ENCODE data around the gene MAGI2. TPM values are rescaled to one million over a fixed set of nuclear protein-coding genes. Genes with fewer than 3 reads are reported as not detected.

Gene MAGI2
- total RNA-seq, 1 experiment from 2014 or later: 0.22 TPM

DNA sequence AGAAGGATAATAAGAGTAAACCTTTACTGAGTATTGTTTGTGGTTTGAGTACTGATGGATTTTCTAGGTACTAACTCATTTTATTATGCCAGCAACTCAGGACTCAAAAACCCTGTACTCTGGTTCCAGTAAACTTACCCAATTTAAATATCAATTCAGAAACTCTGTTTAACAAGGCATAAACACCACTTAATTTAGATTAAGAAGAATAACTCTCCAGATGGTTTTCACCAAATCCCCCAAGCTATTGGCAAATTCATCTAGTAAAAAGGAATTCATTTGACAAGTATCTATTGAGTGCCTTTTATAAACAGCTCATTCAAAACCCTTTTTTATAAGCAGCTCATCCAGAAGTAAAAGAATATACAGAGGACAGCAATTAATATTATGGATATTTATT lies 1082.5 kb downstream of the MAGI2 start (continued):
- TF ChIP-seq, protein P1, sequence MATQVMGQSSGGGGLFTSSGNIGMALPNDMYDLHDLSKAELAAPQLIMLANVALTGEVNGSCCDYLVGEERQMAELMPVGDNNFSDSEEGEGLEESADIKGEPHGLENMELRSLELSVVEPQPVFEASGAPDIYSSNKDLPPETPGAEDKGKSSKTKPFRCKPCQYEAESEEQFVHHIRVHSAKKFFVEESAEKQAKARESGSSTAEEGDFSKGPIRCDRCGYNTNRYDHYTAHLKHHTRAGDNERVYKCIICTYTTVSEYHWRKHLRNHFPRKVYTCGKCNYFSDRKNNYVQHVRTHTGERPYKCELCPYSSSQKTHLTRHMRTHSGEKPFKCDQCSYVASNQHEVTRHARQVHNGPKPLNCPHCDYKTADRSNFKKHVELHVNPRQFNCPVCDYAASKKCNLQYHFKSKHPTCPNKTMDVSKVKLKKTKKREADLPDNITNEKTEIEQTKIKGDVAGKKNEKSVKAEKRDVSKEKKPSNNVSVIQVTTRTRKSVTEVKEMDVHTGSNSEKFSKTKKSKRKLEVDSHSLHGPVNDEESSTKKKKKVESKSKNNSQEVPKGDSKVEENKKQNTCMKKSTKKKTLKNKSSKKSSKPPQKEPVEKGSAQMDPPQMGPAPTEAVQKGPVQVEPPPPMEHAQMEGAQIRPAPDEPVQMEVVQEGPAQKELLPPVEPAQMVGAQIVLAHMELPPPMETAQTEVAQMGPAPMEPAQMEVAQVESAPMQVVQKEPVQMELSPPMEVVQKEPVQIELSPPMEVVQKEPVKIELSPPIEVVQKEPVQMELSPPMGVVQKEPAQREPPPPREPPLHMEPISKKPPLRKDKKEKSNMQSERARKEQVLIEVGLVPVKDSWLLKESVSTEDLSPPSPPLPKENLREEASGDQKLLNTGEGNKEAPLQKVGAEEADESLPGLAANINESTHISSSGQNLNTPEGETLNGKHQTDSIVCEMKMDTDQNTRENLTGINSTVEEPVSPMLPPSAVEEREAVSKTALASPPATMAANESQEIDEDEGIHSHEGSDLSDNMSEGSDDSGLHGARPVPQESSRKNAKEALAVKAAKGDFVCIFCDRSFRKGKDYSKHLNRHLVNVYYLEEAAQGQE (IDR thresholded peaks at IDR 0.05; ENCODE audit: low read depth): no peak

DNA sequence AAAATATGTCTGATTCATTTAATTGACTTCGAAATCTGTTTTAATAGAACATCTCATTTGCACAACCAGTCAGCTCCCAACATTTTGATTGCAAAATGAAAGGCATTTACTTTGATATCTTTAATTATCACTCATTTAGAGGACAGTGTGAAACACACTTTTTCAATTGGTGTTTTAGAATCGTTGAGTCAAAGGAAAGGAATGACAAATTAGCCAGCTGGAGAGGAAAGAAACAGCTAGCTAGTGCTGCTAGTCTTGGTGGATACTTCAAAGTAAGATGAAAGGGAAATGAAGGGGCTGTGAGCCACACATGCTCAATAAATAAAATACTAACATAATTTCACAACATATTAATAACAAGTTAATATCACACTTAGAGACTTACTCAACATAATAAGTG lies 1084.7 kb downstream of the MAGI2 start:
- ATAC-seq (no peak), DNase-seq (ENCODE audit: low read depth, low spot score) (no peak)
- H3K9me3 ChIP-seq (ENCODE audit: control insufficient read depth in 1 of 2, insufficient read depth in 1 of 2, low read depth in 1 of 2, low read length in 2 of 2): no peaks in the 10 kb centered on the region
- BruUV-seq (replicated peaks): no TSS peak
- no peaks in the 10 kb centered on the region for H3K4me1 ChIP-seq (ENCODE audit: control insufficient read depth in 1 of 2, insufficient read depth in 2 of 2, low read length in 2 of 2)
- ChIA-PET CTCF (no interaction called here), POLR2A (no interaction called here), RAD21 (ENCODE audit: low non-redundant PET in 1 of 2, low total read pairs in 2 of 2, uncharacterized antibody in 2 of 2, unreplicated experiment in 2 of 2) (no interaction called here)
- no peak for TF ChIP-seq FOSL1 (IDR thresholded peaks at IDR 0.05; ENCODE audit: low read depth)
- TF ChIP-seq EZH2 (IDR thresholded peaks at IDR 0.05): no peak
- TF ChIP-seq ZFX (IDR thresholded peaks at IDR 0.05): no peak
- no peak for TF ChIP-seq POLR2AphosphoS5 (IDR thresholded peaks at IDR 0.05; ENCODE audit: low read depth, low read length)
- TF ChIP-seq RAD21 (IDR thresholded peaks at IDR 0.05; ENCODE audit: low read depth): no peak
- no peak for TF ChIP-seq SIN3A (IDR thresholded peaks at IDR 0.05; ENCODE audit: low read depth)
- no peak for TF ChIP-seq CEBPB (IDR thresholded peaks at IDR 0.05; ENCODE audit: low read depth)
- TF ChIP-seq EZH2phosphoT487 (IDR thresholded peaks at IDR 0.05; ENCODE audit: borderline replicate concordance): no peak
- TF ChIP-seq, protein P2, sequence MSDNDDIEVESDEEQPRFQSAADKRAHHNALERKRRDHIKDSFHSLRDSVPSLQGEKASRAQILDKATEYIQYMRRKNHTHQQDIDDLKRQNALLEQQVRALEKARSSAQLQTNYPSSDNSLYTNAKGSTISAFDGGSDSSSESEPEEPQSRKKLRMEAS (IDR thresholded peaks at IDR 0.05): no peak
- no peak for TF ChIP-seq ELF1 (IDR thresholded peaks at IDR 0.05; ENCODE audit: borderline replicate concordance, low read depth)
- TF ChIP-seq SRF (IDR thresholded peaks at IDR 0.05; ENCODE audit: low read depth): no peak
- no peak for TF ChIP-seq SP1 (IDR thresholded peaks at IDR 0.05; ENCODE audit: low read depth)
- TF ChIP-seq, protein P3, sequence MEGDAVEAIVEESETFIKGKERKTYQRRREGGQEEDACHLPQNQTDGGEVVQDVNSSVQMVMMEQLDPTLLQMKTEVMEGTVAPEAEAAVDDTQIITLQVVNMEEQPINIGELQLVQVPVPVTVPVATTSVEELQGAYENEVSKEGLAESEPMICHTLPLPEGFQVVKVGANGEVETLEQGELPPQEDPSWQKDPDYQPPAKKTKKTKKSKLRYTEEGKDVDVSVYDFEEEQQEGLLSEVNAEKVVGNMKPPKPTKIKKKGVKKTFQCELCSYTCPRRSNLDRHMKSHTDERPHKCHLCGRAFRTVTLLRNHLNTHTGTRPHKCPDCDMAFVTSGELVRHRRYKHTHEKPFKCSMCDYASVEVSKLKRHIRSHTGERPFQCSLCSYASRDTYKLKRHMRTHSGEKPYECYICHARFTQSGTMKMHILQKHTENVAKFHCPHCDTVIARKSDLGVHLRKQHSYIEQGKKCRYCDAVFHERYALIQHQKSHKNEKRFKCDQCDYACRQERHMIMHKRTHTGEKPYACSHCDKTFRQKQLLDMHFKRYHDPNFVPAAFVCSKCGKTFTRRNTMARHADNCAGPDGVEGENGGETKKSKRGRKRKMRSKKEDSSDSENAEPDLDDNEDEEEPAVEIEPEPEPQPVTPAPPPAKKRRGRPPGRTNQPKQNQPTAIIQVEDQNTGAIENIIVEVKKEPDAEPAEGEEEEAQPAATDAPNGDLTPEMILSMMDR (IDR thresholded peaks at IDR 0.05 in 2 of 3, conservative IDR thresholded peaks at IDR 0.05 in 1 of 3; ENCODE audit: borderline replicate concordance in 1 of 3, insufficient read depth in 1 of 3, low read depth in 2 of 3, low read length in 2 of 3): no peak
- TF ChIP-seq EGR1 (IDR thresholded peaks at IDR 0.05; ENCODE audit: low read depth): no peak
- TF ChIP-seq, protein P1 (IDR thresholded peaks at IDR 0.05; ENCODE audit: low read depth): no peak
- TF ChIP-seq YY1 (IDR thresholded peaks at IDR 0.05; ENCODE audit: extremely low read depth, insufficient replicate concordance, low read depth, low read length): no peak
- no peak for TF ChIP-seq JUND (IDR thresholded peaks at IDR 0.05)
- TF ChIP-seq, protein P4, sequence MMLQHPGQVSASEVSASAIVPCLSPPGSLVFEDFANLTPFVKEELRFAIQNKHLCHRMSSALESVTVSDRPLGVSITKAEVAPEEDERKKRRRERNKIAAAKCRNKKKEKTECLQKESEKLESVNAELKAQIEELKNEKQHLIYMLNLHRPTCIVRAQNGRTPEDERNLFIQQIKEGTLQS (IDR thresholded peaks at IDR 0.05): no peak
- peaks cover 33% of the 10 kb centered on the region for H3K27me3 ChIP-seq (ENCODE audit: insufficient read depth, low read length)
- intact Hi-C loops (cut with micrococcal nuclease): no loop called here
- no peaks in the 10 kb centered on the region for H4K20me1 ChIP-seq (ENCODE audit: insufficient read depth)
- H3K9ac ChIP-seq (ENCODE audit: low read length): no peak overlapping the region
- H3K27ac ChIP-seq (ENCODE audit: low read depth, low read length): no peak overlapping the region
- H3K79me2 ChIP-seq (ENCODE audit: insufficient read depth, low read length): no peaks in the 10 kb centered on the region
- H3K4me2 ChIP-seq (ENCODE audit: low read length): no peak overlapping the region
- no peaks in the 10 kb centered on the region for H3K9me2 ChIP-seq (ENCODE audit: insufficient read depth)
- no peaks in the 10 kb centered on the region for H3K36me3 ChIP-seq (ENCODE audit: control insufficient read depth in 1 of 2, insufficient read depth in 2 of 2, low read length in 2 of 2)
- no peak overlapping the region for H3K4me3 ChIP-seq (replicated peaks in 1 of 2; ENCODE audit: low read depth in 1 of 2, low read length in 2 of 2)
- no peak overlapping the region for H2AFZ ChIP-seq (ENCODE audit: low read depth, low read length, poor library complexity, severe bottlenecking)
